SU-DHL-6 (cell line): ENCODE measurements around the gene RAPSN.

Experiments
- EZH2phosphoT487 ChIP-seq: fragments of 200-600 bp; sonication (generic), shearing (Covaris generic); conservative IDR thresholded peaks from 2 replicates; pipeline ENCODE4 v1.6.1; 2018; ENCODE audit warnings: mild to moderate bottlenecking, antibody characterized with exemption, low read length, moderate library complexity, mixed read lengths
- TF ChIP-seq, protein P1 (sequence below): fragments of 200-600 bp; sonication (generic); IDR thresholded peaks from one replicate; pipeline ENCODE4 v1.5.1; 2017; ENCODE audit warnings: antibody characterized with exemption, mild to moderate bottlenecking, low read length, moderate library complexity; ENCODE audit not compliant: insufficient read depth, poor library complexity, severe bottlenecking

GRCh38 chr11:47435687-47436086 lies 13.2 kb downstream of the RAPSN start:
- TF ChIP-seq, protein P1, sequence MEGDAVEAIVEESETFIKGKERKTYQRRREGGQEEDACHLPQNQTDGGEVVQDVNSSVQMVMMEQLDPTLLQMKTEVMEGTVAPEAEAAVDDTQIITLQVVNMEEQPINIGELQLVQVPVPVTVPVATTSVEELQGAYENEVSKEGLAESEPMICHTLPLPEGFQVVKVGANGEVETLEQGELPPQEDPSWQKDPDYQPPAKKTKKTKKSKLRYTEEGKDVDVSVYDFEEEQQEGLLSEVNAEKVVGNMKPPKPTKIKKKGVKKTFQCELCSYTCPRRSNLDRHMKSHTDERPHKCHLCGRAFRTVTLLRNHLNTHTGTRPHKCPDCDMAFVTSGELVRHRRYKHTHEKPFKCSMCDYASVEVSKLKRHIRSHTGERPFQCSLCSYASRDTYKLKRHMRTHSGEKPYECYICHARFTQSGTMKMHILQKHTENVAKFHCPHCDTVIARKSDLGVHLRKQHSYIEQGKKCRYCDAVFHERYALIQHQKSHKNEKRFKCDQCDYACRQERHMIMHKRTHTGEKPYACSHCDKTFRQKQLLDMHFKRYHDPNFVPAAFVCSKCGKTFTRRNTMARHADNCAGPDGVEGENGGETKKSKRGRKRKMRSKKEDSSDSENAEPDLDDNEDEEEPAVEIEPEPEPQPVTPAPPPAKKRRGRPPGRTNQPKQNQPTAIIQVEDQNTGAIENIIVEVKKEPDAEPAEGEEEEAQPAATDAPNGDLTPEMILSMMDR, result no peak
- no peak for TF ChIP-seq EZH2phosphoT487
